Skeletal muscle cell (primary cell): ENCODE measurements around the gene RIOK1.
A peak's percentile ranks its signal among the peaks of the same experiment; 100 is the strongest.

ENCODE experiments used
- DNase-seq: peaks from one replicate; pipeline ENCODE4 v3.0.0-alpha.2; 2010; ENCODE audit warnings: low read depth
- H3K4me3 ChIP-seq: 2 replicates; pipeline ENCODE4 v1.5.1; 2011; ENCODE audit warnings: low read depth, mild to moderate bottlenecking, control low read depth, low read length, moderate library complexity

RIOK1 gene

DNA sequence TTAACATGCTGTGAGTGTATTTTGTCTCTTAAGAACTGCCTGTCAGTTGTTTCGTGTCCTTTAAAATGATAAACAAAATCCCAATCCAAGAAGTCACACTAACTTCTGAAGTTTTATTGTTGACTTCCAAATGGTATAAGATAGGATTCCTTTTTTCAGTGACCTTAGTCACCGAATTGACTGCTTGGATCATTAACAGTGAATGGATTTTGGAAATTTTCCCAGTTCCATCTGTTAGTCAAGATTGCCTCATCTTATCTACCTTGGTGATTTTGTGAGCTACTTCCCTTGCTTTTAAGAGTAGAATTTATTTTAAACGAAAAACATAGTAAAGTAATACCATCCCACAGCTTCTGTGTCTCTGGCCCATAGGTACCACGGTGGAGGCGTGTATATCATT lies 14.9 kb downstream of the RIOK1 start:
- DNase-seq: no peak
- H3K4me3 ChIP-seq: no peak overlapping the region

DNA sequence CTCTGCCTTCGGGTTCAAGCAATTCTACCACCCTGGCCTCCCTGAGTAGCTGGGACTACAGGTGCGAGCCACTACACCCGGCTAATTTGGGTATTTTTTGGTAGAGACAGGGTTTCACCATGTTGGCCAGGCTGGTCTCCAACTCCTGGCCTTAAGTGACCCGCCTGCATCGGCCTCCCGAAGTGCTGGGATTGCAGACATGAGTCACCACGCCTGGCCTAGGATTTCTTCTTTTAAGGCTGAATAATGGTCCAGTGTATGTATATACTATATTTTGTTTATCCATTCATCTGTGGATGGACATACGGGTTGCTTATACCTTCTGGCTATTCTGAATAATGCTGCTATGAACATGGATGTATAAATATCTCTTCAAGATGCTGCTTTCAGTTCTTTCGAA lies 17.1 kb downstream of the RIOK1 start:
- no peak for DNase-seq
- no peak overlapping the region for H3K4me3 ChIP-seq

DNA sequence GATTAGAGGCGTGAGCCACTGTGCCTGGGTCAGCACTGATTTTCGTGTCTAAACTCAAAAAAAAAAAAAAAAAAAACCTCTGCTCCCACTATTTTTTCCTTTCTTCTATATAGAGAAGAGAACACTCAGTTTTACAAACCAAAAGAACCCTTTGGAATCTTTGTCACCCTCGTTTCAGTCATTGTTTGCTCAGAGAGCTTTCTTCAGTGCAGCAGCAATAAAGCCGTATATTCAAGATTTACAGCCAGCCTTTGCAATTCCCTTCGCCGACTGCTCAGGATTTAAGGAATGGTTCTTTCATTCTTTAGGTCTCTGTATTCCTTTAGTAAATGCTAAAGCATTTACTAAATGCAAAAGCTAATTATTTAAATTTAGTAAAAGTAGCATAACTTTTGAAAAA lies 20.1 kb downstream of the RIOK1 start:
- H3K4me3 ChIP-seq: no peak overlapping the region
- DNase-seq: no peak

DNA sequence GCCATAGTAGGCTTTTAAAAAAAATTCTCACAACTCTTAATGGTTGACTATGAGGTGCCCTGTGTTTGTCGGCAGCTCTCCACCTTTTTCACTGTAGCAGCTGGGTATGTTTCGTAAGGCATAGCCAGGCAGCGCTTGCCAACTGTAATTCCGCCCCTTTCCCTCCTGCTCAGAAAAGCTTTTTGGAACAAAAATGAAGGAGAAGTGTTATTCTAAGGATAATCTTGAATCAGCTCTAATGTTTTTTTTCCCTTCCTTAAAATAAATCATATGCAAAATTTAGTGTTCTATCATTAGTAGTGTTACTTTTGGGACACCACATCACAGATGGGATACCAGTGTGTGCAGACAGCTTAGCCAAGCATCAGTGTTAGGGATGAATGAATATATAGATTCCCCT lies 21.2 kb downstream of the RIOK1 start:
- H3K4me3 ChIP-seq: no peak overlapping the region
- no peak for DNase-seq

DNA sequence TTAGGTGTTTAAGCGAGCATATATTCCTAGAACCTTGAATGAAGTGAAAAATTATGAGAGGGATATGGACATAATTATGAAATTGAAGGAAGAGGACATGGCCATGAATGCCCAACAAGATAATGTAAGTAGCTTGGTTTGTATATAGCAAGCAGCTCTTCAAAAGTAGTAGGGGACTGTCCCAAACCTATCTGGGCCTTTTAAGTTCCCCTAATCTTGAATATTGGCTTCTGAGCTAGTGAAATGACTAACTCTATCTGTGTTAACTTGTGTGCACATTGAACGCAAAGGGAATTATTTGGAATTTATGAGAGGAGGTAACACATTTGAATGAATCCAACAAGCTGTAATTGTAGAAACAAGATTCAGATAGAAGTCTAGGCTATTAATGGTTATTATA lies 21.7 kb downstream of the RIOK1 start:
- H3K4me3 ChIP-seq: no peak overlapping the region
- no peak for DNase-seq

DNA sequence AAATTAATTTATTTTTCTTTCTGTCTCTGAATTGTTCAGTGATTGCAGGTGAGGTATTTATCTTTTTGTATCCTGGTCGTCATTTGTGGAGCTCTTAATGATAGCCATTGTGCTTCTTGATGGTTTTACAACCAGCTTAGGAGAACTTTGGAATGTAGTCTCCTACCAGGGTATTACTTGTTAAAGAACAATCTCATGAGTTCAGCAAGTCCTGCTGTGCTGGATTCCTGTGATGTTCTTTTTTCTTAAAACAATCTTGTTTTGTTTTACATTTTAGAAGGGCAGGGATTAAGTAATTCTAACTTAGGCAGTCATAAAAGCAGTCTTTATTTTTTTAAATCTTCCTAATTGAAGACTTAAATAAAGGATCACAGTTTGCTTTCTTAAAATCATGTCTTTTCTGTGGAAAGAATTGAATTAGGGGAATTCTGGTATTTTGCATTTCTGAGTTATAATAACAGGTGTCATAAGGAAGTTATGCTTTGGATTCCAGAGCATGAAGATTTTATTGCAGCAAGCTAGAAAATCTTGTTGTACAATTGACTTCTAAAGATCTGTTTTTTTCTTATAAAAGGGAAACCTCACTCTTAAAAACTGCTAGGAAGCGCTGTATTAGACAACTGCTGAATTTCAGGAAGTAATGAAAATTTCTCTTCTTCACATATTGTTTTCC lies 23.7 kb downstream of the RIOK1 start:
- no peak overlapping the region for H3K4me3 ChIP-seq
- DNase-seq: no peak

DNA sequence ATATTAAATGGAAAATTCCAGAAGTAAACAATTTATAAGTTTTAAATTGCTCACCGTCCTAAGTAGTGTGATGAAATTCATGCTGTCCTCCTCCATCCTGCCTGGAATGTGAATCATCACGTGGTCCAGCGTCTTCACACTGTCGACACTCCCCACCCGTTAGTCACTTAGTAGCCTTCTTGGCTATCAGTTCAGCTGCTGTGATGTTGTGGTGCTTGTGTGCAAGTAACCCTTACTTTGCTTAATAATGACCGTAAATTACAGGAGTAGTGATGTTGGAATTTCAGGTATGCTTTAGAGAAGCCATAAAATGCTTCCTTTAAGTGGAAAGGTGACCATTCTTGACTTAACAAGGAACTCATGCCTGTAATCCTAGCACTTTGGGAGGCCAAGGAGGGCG lies 25.2 kb downstream of the RIOK1 start:
- peak; percentile 63 for DNase-seq

DNA sequence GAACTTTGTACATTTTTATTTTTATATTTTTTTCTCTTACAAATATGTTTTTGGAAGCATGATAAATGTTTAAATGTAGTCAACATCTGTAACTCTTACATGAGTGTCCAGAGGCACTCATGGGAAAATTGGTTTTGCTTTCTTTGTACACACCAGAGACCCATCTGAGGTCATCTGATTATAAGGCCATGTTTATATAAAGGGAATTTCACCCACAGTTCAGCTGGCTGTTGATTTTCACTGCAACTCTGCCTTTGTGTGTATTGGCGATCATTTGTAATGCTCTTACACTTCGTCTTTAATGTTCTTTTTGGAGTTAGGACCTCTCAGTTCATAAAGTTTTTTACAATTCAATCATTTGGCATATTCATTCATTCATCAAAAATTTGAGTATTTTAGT lies 28.1 kb downstream of the RIOK1 start:
- no peak overlapping the region for H3K4me3 ChIP-seq
- DNase-seq: no peak

More for the DNA sequence above, 25.2 kb downstream of the RIOK1 start:
- no peak overlapping the region for H3K4me3 ChIP-seq

DNA sequence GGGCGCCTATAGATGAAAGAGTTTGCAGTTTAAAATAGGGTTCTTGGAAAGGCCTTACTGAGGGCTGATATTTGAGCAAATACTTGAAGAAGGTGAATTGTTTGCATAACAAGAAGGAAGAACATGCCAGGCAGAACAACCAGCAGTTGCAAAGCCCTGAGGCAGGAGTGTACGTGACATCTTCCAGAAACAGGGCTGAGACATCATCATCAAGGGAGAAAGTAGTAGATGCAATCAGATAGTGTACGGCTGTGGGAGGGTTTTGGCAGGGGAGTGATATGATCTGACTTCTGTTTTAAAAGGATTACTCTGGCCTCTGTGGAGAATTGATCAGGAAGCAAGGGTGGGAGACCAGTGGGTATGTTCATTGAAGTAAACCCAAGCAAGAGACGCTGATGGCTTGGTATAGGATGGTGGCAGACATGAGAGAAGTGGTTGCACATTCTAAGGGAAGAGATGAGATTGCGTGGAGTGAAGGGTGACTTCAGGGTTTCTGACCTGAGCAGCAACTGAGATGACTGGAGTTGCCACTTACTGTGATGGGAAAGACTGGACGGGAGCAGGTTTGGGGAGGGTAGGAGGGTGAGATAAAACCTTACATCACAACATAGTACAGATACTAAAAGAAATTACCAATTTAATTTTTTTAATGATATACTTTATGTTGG lies 28.8 kb downstream of the RIOK1 start:
- no peak for DNase-seq
- no peak overlapping the region for H3K4me3 ChIP-seq

DNA sequence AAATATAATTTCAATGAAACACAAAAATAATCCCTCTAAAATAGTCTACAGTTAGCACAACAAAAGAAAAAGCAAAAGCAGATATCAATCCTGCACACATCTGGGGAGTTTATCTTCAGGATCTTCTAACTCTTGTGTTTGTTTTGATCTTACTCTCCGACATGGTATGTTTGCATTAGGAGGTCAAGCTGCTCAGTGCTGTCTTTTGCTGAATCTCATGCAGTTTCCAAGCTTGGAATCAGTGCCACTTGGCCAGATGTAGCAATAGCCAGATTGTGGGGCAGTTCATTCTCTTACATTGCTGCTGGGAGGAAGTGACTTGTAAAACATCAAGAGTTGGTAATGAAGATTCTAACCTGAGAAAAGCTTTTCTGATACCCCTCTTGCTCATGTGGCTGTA lies 29.5 kb downstream of the RIOK1 start:
- no peak overlapping the region for H3K4me3 ChIP-seq
- DNase-seq: no peak

DNA sequence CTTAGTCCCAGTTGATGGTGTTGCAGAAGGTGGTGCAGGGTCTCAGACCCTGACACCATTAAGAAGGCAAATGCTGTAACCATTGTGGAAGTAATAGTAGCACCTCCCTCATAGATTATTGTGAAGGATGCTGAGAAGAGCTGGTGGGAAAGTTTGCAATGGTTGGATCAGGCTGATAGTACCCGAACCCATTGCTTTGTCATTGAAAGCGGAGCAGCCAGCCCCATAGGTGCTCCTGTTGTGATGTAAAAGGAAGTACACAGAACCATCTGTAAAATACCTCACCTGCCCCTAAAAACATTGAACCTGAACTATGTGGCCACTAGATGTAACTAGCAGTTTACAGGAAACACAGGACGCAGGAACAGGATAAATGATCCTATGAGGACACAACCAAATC lies 31.5 kb downstream of the RIOK1 start:
- no peak for DNase-seq
- H3K4me3 ChIP-seq: no peak overlapping the region

DNA sequence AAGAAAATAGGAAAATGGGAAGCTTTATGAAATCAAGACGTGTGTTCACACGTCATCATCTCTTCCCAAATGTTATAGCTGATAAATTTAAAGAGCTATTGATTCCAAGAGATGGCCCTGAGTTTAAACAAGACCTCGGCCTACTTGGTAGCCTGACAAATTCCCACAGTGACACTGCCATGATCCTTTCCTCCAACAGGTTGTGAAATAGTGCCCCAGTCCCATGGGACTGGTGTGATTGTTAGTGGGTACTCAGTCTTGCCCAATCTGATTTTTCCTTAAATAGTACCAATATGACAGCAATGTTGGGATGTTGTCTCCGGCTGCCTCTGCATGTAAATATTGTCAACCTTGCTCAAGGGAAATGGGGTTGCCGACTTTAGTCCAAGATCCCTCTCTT lies 34.5 kb downstream of the RIOK1 start:
- DNase-seq: no peak
- H3K4me3 ChIP-seq: no peak overlapping the region

DNA sequence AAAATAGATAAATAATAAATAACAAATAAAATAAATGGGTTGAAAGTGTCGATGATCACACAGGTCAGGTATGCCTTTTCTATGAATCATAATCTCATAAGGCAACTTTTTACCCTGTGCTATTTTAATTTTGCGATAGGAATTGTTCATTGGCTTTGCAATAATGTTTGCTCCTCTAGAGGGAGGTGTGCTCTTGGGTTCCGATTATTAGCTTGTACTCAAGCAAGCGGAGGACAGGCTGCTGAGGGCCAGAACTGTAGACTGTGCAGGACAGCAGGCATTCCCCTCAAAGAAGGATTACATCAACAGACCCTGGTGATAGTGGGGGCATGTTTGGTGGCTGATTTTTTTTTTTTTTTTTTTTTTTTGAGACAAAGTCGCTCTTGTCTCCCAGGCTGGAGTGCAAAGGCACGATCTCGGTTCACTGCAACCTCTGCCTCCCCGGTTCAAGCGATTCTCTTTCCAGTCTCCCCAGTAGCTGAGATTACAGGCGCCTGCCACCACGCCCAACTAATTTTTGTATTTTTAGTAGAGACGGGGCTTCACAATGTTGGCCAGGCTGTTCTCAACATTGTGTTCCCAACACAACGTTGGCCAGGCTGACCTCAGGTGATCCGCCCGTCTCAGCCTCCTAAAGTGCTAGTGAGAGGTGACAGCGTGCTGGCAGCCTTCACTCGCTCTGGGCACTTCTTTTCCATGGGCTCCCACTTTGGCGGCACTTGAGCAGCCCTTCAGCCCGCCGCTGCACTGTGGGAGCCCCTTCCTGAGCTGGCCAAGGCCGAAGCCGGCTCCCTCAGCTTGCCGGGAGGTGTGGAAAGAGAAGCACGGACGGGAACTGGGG lies 35.6 kb downstream of the RIOK1 start:
- no peak for DNase-seq
- H3K4me3 ChIP-seq: no peak overlapping the region

DNA sequence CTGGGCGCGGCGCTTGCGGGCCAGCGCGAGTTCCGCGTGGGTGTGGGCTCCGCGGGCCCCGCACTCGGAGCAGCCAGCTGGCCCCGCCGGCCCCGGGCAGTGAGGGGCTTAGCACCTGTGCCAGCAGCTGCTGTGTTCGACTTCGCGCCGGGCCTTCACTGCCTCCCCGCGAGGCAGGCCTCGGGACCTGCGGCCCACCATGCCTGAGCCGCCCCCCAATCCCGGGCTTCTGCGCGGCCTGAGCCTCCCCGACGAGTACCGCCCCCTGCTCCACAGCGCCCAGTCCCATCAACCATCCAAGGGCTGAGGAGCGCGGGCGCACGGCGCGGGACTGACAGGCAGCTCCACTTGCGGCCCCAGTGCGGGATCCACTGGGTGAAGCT lies 36.2 kb downstream of the RIOK1 start:
- DNase-seq: no peak
- H3K4me3 ChIP-seq: no peak overlapping the region

DNA sequence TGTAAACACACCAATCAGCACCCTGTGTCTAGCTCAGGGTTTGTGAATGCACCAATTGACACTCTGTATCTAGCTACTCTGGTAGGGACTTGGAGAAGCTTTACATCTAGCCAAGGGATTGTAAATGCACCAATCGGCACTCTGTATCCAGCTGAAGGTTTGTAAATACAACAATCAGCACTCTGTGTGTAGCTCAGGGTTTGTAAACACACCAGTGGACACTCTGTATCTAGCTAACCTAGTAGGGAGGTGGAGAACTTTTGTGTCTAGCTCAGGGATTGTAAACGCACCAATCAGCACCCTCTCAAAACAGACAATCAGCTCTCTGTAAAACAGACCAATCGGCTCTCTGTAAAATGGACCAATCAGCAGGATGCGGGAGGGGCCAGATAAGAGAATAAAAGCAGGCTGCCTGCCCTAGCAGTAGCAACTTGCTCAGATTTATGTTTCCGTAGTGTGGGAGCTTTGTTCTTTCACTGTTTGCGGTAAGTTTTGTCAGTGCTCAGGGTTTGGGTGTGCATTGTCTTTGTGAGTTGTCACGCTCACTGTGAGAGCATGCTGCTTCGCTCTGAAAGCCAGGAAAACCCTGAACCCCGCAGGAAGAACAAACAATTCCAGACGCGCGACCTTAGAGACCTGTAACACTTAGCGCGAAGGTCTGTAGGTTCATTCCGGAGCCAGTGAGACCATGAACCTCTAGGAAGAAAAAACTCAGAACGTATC lies 37.0 kb downstream of the RIOK1 start:
- no peak overlapping the region for H3K4me3 ChIP-seq
- no peak for DNase-seq

DNA sequence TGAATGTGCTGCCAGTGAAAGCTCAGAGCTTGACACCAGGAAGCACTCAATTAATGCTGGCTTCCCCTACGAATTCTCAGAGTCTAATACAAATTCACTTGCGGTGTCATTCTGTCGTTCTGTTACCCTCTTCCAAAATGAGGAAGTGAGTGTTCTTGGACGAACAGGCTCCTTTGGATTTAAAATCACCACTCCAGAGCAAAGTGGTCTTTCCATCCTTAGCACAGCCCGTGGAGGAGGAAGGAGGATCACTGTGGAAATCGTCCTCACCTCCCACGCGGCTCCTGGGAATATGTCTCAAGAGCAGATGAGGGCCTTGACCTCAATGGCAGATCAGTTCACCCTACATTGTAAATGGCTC lies 41.7 kb downstream of the RIOK1 start:
- H3K4me3 ChIP-seq: no peak overlapping the region
- no peak for DNase-seq

DNA sequence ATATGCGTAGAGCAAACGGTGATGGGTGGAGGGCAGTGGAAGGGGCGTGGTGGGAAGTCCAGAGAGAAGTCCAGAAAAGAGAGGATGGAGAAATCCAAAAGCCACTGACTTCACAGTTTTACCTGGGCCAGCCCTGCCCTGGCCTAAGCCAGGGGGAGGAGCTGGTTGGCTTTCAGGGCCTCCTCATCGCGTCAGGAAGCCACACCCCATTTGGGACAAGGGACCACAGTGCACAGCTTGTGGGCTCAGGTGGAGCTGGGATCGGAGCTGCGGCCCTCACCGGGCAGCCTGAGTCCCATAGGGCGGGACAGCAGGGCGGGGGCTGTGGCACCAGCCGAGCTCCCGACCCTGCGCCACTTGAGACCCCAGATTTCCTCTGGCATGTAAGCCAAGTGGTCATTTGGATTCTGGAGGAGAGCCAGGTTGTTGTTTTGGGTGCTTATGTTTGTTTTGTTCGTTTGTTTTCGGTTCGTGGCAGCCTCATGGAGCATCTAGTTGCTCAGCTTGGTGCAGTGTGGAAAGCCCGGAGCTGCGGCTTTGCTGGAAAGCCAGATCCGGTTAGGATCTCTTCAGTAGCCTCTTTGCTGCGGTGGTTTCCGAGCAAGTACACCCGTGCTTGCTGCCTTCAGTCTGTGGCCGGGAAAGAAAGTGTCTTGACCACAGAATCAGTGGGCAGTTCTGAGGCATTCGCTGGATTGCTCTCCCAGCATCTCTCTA lies 42.2 kb downstream of the RIOK1 start:
- H3K4me3 ChIP-seq: peak overlapping the region; percentile 9
- no peak for DNase-seq

DNA sequence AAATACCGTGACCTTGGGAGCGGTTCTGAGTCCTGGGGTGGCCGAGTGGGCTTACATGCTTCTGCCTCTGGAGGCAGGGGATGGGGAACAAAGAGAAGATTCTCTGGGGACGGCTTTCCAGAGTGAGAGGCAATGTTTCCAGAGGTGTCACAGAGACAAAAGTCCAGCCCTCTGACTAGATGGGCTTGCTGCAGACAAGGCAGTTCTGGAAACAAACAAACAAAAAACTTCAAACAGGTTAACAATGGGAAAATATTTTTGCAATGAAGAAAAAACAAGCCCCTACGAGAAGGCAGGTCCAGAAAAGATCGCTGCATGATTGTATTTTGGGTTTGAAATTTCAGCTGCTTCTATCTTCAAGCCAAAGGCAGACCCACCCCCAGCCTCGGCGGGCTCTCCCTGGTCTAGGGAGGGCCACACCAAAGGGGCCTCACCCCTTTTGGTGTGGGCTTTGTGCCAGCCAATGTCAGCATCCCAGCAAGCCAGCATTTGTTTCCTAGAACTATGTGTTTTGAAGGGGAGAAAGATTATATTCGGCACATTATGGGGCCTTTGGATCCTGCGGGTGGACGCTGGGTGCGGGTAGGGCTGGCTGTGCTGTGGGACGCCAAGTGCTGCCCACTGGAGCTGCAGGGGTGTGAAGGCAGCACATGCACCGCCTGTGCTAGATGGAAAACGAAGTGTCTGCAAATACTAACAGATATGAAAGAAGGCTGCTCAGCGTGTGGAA lies 42.9 kb downstream of the RIOK1 start:
- no peak overlapping the region for H3K4me3 ChIP-seq
- no peak for DNase-seq

DNA sequence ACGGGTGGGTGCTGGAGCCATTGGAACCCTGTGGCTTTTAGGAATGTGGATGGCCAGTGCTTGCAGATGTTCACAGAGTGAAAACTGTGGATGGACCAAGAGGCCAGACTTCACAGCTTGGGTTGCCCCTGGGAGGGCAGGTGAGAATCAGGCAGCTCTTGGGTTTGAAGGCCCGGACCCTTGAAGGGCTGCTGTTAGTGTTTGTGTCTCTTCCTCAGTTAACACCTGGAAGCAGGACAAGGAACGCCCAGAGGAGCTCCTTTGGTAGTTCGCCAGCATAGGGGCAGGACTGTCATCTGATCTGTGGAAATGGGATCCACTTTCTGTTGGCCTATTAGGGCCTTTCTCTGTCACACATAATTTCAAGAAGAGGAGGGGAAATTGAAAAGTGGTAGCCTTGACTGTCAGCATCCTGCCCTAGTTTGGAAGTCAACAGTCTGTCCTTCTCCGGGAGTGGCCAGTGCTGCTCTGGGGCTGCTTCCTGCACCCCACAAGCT lies 43.6 kb downstream of the RIOK1 start:
- no peak overlapping the region for H3K4me3 ChIP-seq
- no peak for DNase-seq
